Measurements from ENCODE around the gene FZD10.

DNA sequence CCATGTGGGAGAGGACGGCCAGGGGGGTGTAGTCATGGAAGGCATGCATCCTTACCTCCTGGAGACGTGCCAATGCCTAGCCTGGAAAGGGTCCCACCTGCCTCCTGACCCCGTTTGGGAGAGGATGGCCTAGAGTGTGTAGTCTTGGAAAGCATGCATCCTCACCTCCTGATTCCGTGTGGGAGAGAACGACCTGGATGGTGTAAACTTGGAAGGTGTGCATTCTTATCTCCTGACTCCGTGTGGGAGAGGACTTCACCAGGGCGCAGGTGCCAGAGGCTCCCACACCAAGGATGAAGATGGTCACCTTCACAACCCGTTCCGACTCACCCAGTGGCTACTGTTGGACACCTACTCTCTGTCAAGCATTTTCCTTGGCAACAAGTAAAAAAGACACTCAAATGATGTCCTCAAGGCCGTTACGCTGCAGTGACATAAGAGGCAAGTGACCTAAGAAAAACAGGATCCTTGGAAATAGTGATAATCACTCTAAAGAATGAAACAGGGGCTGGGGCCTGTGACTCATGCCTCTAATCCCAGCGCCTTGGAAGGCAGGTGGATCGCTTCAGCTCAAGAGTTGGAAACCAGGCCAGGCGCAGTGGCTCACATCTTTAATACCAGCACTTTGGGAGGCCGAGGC is 37.5 kb upstream of the FZD10 start:
- no peak for TF ChIP-seq POLR2A (IDR thresholded peaks at IDR 0.05)
- TF ChIP-seq CTCF (IDR thresholded peaks at IDR 0.05) = no peak

All from body of pancreas (tissue), 4 donors.